ENCODE measurements around the gene MYO15B.
A peak's percentile ranks its signal among the peaks of the same experiment; 100 is the strongest.

MYO15B gene

DNA sequence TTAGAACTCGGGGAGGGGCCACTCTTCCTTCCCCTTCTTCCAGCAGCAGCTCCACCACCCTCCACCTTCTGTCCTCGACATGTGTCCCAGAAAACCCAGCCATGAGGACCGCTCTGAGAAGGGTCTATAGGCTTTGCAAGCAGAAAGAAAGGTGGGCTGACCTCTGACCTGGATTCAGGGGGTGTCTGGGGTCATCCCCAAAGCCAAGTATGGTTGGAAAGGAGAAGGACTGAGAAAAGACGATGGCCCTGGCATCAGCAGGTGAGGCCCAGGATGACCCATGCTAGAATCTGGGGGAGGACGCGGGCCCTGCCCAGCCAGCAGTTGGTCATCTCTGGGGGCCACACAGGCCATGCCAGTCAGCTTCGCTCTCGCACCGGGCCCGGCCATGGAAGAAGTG lies 39.5 kb downstream of the MYO15B start:
- no peak for TF ChIP-seq CTCF (IDR thresholded peaks at IDR 0.05; ENCODE audit: low read depth, low read length)
- Histone ChIP-seq H3K36me3 (peaks cover 20% of the 10 kb centered on the region), H3K9me3 (ENCODE audit: severe bottlenecking) (no peaks in the 10 kb centered on the region), H3K4me3 (ENCODE audit: low read depth, low read length) (no peak overlapping the region), H3K27me3 (ENCODE audit: insufficient read depth, low read depth, severe bottlenecking) (no peaks in the 10 kb centered on the region), H3K27ac (peak overlapping the region; percentile 80)
- DNase-seq = no peak

GRCh38 chr17:75628425-75628824 lies 40.8 kb downstream of the MYO15B start:
- peak overlapping the region; percentile 80 for H3K27ac ChIP-seq
- DNase-seq = peak; percentile 90
- H3K9me3 ChIP-seq (ENCODE audit: severe bottlenecking) = no peaks in the 10 kb centered on the region
- peaks cover 20% of the 10 kb centered on the region for H3K36me3 ChIP-seq
- TF ChIP-seq CTCF (IDR thresholded peaks at IDR 0.05; ENCODE audit: low read depth, low read length) = no peak
- no peak overlapping the region for H3K4me3 ChIP-seq (ENCODE audit: low read depth, low read length)
- H3K27me3 ChIP-seq (ENCODE audit: insufficient read depth, low read depth, severe bottlenecking) = no peaks in the 10 kb centered on the region

DNA sequence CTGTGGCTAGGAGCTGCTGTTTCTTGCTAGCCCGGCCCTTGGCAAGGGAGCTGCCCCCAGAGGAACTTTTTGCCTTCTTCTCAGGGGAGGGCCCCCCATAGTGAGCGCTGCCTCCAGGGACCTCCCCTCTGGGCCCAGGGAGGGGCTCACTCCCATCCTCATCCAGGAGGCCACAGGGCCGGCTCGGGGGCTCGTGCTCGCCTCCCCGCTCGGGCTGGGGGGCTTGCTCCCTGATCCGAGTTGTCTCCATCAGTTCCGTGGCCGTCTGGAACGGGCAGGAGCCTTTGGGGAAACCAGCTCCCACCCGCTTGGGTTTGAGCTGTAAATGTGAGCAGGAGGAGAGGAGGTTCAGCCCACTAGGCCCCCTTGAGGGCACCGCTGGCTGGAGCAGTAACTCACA lies 41.6 kb downstream of the MYO15B start:
- Histone ChIP-seq H3K36me3 (peaks cover 20% of the 10 kb centered on the region), H3K27me3 (ENCODE audit: insufficient read depth, low read depth, severe bottlenecking) (no peaks in the 10 kb centered on the region), H3K9me3 (ENCODE audit: severe bottlenecking) (no peaks in the 10 kb centered on the region), H3K27ac (peak overlapping the region; percentile 80), H3K4me3 (ENCODE audit: low read depth, low read length) (no peak overlapping the region)
- peak; percentile 21; the same call in 1 of the 2 replicates for TF ChIP-seq CTCF (IDR thresholded peaks at IDR 0.05; ENCODE audit: low read depth, low read length)
- peak; percentile 30 for DNase-seq

GRCh38 chr17:75630071-75630917 lies 42.7 kb downstream of the MYO15B start:
- H3K27me3 ChIP-seq (ENCODE audit: insufficient read depth, low read depth, severe bottlenecking) = no peaks in the 10 kb centered on the region
- DNase-seq = no peak
- no peak for TF ChIP-seq CTCF (IDR thresholded peaks at IDR 0.05; ENCODE audit: low read depth, low read length)
- no peak overlapping the region for H3K4me3 ChIP-seq (ENCODE audit: low read depth, low read length)
- no peaks in the 10 kb centered on the region for H3K9me3 ChIP-seq (ENCODE audit: severe bottlenecking)
- peak overlapping the region; percentile 8; the same call in 1 of the 2 replicates for H3K27ac ChIP-seq
- peaks cover 18% of the 10 kb centered on the region for H3K36me3 ChIP-seq

- no peak overlapping the region for H3K4me3 ChIP-seq (ENCODE audit: low read depth, low read length)
- peaks cover 15% of the 10 kb centered on the region for H3K36me3 ChIP-seq
- no peaks in the 10 kb centered on the region for H3K27me3 ChIP-seq (ENCODE audit: insufficient read depth, low read depth, severe bottlenecking)
- H3K27ac ChIP-seq = no peak overlapping the region
- H3K9me3 ChIP-seq (ENCODE audit: severe bottlenecking) = no peaks in the 10 kb centered on the region
- no peak for DNase-seq
- no peak for TF ChIP-seq CTCF (IDR thresholded peaks at IDR 0.05; ENCODE audit: low read depth, low read length)
These were observed 43.8 kb downstream of the MYO15B start for GRCh38 chr17:75631353-75631752.

Measured in WERI-Rb-1 (cell line).